Measurements from ENCODE around the gene H3-3A.
"Not testable (repeated sequence)": the region's sequence is repeated elsewhere in the genome, so short reads cannot be mapped to it uniquely, and the experiment has no call there.

Gene H3-3A

GRCh38 chr1:226083302-226084101, 21.0 kb downstream of the H3-3A start:
- H3K27me3 Mint-ChIP-seq (ENCODE audit: low read depth): peaks cover 8% of the 10 kb centered on the region
- peaks cover 8% of the 10 kb centered on the region for H3K4me1 Mint-ChIP-seq (ENCODE audit: low read depth)
- H3K27ac Mint-ChIP-seq: peak overlapping the region; percentile 77
- peak; percentile 91 for DNase-seq (ENCODE audit: low spot score)
- H3K36me3 Mint-ChIP-seq (ENCODE audit: low read depth): no peaks in the 10 kb centered on the region
- H3K9me3 Mint-ChIP-seq: no peaks in the 10 kb centered on the region
- H3K4me3 Mint-ChIP-seq: peak overlapping the region; percentile 88

DNA sequence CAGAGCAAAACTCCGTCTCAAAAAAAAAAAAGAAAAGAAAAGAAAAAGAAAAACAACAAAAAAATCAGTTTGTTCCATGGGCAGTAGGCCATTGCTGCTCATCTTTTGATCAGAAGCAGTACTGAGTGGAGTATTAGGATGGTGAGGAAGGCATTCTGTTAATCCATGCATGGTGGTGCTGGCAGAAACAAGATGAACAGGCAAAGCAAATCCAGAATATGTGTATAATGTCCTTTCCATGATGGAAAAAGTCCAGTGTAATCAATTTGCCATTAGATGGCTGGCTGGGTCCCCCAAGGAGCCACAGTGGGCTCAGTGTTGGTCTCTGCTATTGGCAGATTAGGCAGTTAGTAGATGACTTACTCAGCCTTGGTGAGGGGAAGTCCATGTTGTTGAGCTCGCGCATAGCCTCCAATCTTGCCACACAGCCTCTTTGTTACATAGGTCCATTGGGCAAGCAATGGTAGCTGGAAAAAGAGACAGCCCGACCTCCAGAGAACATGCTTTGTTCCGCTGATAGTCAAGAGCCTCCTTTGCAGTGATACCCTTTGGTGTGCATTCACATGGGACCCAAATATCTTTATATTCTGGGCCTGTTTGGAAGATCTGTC, 23.3 kb downstream of the H3-3A start:
- Mint-ChIP-seq H3K36me3 (ENCODE audit: low read depth) (no peaks in the 10 kb centered on the region), H3K4me1 (ENCODE audit: low read depth) (peaks cover 8% of the 10 kb centered on the region), H3K27ac (no peak overlapping the region), H3K9me3 (no peaks in the 10 kb centered on the region), H3K4me3 (no peak overlapping the region), H3K27me3 (ENCODE audit: low read depth) (peaks cover 10% of the 10 kb centered on the region)
- DNase-seq (ENCODE audit: low spot score): no peak

GRCh38 chr1:226086776-226087175, 24.3 kb downstream of the H3-3A start:
- Mint-ChIP-seq H3K27me3 (ENCODE audit: low read depth) (peaks cover 8% of the 10 kb centered on the region), H3K4me3 (no peak overlapping the region), H3K36me3 (ENCODE audit: low read depth) (no peaks in the 10 kb centered on the region), H3K9me3 (no peaks in the 10 kb centered on the region), H3K4me1 (ENCODE audit: low read depth) (peaks cover 8% of the 10 kb centered on the region), H3K27ac (no peak overlapping the region)
- no peak for DNase-seq (ENCODE audit: low spot score)

DNA sequence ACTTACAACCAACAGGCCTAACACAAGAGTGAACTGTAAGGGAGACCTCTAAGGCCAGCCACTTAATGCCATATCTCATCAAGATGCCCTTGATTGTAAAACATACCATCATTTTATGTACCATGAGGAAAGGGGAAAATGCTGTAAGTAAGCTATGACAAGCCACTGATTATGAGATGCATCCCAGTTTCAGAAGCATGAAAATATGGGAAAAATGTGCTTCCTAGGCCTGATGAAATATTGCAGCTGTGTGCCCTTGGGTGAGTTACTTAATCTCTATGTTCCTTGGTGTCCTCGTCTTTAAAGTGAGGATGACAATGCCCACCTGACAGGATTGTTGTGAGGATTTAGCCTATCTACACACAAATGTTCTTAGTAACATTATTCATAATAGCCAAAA, 28.9 kb downstream of the H3-3A start:
- Mint-ChIP-seq H3K9me3 (no peaks in the 10 kb centered on the region), H3K36me3 (ENCODE audit: low read depth) (no peaks in the 10 kb centered on the region), H3K4me1 (ENCODE audit: low read depth) (no peaks in the 10 kb centered on the region), H3K27ac (no peak overlapping the region), H3K27me3 (ENCODE audit: low read depth) (peaks cover 14% of the 10 kb centered on the region), H3K4me3 (no peak overlapping the region)
- no peak for DNase-seq (ENCODE audit: low spot score)

DNA sequence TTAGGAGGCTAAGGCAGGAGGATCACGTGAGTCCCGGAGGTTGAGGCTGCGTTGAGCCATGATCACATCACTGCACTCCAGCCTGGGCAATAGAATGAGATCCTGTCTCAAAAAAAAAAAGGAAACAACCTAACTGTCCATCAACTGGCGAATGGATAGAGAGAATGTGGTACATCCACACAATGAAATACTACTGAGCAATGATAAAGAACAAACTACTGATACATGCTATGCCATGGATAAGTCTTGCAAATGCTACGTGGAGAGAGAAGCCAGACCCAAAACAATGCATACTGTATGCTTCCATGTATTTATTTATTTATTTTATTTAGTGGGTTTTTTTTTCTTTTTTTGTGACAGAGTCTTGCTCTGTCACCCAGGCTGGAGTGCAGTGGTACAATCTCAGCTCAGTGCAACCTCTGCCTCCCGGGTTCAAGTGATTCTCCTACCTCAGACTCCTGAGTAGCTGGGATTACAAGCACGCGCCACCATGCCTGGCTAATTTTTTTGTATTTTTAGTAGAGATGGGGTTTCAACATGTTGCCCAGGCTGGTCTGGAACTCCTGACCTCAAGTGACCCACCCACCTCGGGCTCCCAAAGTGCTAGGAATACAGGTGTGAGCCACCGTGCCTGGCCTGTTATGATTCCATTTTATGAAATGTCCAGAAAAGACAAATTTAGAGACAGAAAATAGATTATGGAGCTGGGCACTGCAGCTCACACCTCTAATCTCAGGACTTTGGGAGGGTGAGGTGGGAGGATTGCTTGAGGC, 29.7 kb downstream of the H3-3A start:
- peaks cover 17% of the 10 kb centered on the region for H3K27me3 Mint-ChIP-seq (ENCODE audit: low read depth)
- H3K4me1 Mint-ChIP-seq (ENCODE audit: low read depth); H3K4me3 Mint-ChIP-seq; H3K9me3 Mint-ChIP-seq; H3K36me3 Mint-ChIP-seq (ENCODE audit: low read depth); H3K27ac Mint-ChIP-seq; DNase-seq (ENCODE audit: low spot score): not testable (repeated sequence)

DNA sequence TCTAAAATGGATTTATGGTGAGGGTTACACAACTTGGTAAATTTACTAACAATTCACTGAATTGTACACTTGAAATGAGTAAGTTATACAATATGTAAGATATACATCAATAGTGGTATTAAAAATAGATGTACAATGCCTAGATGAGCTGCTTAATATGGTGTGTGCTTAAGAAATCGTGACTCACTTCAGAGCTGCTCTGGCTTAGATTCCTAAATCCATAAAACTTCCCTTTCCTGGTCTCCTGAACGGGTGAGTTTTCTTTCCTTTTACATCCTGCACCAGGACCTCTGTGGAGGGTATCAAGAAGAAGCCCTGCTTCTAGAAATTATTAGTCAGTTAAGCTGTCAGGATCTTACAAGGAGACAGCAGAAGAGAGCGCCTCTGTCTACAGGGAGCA, 30.4 kb downstream of the H3-3A start:
- H3K36me3 Mint-ChIP-seq (ENCODE audit: low read depth): no peaks in the 10 kb centered on the region
- H3K27me3 Mint-ChIP-seq (ENCODE audit: low read depth): peaks cover 19% of the 10 kb centered on the region
- H3K9me3 Mint-ChIP-seq: no peaks in the 10 kb centered on the region
- H3K27ac Mint-ChIP-seq: no peak overlapping the region
- no peak overlapping the region for H3K4me3 Mint-ChIP-seq
- DNase-seq (ENCODE audit: low spot score): no peak
- no peaks in the 10 kb centered on the region for H3K4me1 Mint-ChIP-seq (ENCODE audit: low read depth)

DNA sequence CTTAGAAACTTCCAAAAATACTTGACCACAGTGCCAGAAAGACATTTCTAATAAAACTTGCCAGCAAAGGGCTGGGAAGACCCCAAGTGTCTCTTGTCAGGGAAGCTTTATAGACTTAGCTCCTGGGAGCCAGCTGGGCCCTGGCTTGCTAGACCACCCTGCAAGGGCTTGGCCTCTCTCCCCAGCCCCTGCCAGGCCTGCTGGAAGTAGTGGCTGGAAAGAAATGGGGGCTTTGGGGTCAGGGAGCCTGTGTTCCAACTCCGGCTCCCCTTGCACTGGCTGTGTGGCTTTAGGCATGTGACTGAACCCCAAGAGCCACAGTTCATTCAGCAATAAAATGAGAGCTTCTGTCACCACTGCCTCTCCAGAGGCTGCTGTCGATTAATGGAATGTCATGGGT, 31.1 kb downstream of the H3-3A start:
- H3K36me3 Mint-ChIP-seq (ENCODE audit: low read depth): no peaks in the 10 kb centered on the region
- no peaks in the 10 kb centered on the region for H3K4me1 Mint-ChIP-seq (ENCODE audit: low read depth)
- H3K9me3 Mint-ChIP-seq: no peaks in the 10 kb centered on the region
- H3K27ac Mint-ChIP-seq: no peak overlapping the region
- peaks cover 25% of the 10 kb centered on the region for H3K27me3 Mint-ChIP-seq (ENCODE audit: low read depth)
- H3K4me3 Mint-ChIP-seq: no peak overlapping the region
- no peak for DNase-seq (ENCODE audit: low spot score)

GRCh38 chr1:226094451-226094850, 31.9 kb downstream of the H3-3A start:
- Mint-ChIP-seq H3K4me1 (ENCODE audit: low read depth) (no peaks in the 10 kb centered on the region), H3K27ac (no peak overlapping the region), H3K36me3 (ENCODE audit: low read depth) (no peaks in the 10 kb centered on the region), H3K9me3 (no peaks in the 10 kb centered on the region), H3K4me3 (no peak overlapping the region), H3K27me3 (ENCODE audit: low read depth) (peaks cover 28% of the 10 kb centered on the region)
- no peak for DNase-seq (ENCODE audit: low spot score)

- no peak overlapping the region for H3K27ac Mint-ChIP-seq
- H3K36me3 Mint-ChIP-seq (ENCODE audit: low read depth): no peaks in the 10 kb centered on the region
- H3K4me3 Mint-ChIP-seq: no peak overlapping the region
- no peak for DNase-seq (ENCODE audit: low spot score)
- H3K27me3 Mint-ChIP-seq (ENCODE audit: low read depth): peaks cover 29% of the 10 kb centered on the region
- peaks cover 2% of the 10 kb centered on the region for H3K4me1 Mint-ChIP-seq (ENCODE audit: low read depth)
- H3K9me3 Mint-ChIP-seq: no peaks in the 10 kb centered on the region
Observed at GRCh38 chr1:226095286-226095685, 32.8 kb downstream of the H3-3A start.

- Mint-ChIP-seq H3K27ac (no peak overlapping the region), H3K4me1 (ENCODE audit: low read depth) (peaks cover 11% of the 10 kb centered on the region), H3K9me3 (no peaks in the 10 kb centered on the region), H3K4me3 (no peak overlapping the region), H3K36me3 (ENCODE audit: low read depth) (no peaks in the 10 kb centered on the region), H3K27me3 (ENCODE audit: low read depth) (peaks cover 29% of the 10 kb centered on the region)
- DNase-seq (ENCODE audit: low spot score): no peak
Observed at GRCh38 chr1:226097866-226098625, 35.5 kb downstream of the H3-3A start.

DNA sequence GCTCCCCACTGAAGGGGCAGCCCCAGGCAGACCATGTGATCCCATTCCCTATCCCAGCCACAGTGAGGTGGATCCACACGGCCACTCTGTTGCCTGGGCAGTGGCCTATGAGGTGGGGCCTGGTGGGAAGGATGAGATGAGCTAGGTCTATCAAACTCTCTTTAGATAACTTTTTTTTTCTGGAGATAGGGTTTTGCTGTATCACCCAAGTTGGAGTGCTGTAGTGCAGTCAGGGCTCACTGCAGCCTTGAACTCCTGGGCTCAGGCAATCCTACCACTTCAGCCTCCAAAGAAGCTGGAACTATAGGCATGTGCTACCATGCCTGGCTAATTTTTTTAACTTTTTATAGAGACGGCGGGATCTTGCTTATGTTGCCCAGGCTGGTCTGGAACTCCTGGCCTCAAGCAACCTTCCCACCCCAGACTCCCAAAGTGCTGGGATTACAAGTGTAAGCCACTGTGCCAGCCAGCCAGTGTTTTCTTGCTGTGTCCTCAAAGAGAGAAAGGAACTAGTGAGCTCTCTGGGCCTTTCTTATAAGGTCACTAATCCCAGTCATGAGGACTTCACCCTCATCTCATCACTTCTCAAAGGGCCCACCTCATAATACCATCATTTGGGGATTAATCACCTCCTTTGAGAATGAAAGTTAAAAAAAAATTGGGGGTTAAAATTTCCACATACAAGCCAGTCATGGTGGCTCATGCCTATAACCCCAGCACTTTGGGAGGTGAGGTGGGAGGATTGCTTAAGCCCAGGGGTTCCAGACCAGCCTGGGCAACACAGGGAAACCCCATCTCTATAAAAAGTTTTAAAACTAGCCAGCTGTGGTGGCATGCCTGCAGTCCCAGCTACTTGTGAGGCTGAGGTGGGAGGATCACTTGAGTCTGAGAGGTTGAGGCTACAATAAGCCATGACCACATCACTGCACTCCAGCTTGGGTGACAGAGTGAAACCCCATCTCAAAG, 36.6 kb downstream of the H3-3A start:
- peak overlapping the region; percentile 87 for H3K4me3 Mint-ChIP-seq
- peaks cover 28% of the 10 kb centered on the region for H3K27me3 Mint-ChIP-seq (ENCODE audit: low read depth)
- no peak overlapping the region for H3K27ac Mint-ChIP-seq
- peaks cover 11% of the 10 kb centered on the region for H3K4me1 Mint-ChIP-seq (ENCODE audit: low read depth)
- DNase-seq (ENCODE audit: low spot score): no peak
- H3K36me3 Mint-ChIP-seq (ENCODE audit: low read depth): no peaks in the 10 kb centered on the region
- H3K9me3 Mint-ChIP-seq: no peaks in the 10 kb centered on the region

DNA sequence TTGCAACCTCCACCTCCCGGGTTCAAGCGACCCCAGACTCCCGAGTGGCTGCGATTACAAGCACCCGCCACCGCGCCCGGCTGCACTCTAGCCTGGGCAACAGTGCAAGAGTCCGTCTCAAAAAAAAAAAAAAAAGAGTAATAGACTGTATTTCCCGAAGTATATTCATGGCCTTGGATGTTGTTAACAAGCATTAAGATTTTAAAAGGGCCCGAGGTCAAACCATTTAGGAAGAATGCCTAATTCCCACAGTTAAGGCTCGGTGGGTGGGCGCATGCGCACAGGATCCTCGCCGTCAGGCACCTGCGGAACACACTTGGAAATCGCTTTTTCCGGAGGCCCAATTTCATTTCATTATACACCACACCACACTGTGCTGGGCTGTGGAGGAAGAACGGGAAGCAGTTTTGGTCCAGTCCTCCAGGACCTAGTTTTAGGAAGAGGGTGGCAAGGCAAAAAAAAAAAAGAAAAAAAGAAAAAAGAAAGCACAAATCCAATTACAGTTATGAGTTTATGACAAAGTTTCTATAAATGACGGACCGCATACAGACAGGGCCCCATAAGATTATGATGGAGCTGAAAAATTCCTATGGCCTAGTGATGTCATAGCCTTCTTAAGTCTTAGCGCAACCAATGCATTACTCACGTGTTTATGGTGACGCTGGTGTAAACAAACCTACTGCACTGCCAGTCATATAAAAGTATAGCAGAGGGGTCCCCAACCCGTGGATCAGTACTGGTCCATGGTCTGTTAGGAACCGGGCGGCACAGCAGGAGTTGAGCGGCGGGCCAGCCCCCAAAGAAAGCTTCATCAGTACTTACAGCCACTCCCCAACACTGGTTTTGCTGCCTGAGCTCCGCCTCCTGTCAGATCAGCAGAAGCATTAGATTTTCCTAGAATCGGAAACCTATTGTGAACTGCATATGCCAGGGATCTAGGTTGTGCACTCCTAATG, 38.2 kb downstream of the H3-3A start:
- Mint-ChIP-seq H3K4me1 (ENCODE audit: low read depth) (peaks cover 11% of the 10 kb centered on the region), H3K4me3 (peak overlapping the region; percentile 87), H3K27me3 (ENCODE audit: low read depth) (peaks cover 20% of the 10 kb centered on the region), H3K27ac (peak overlapping the region; percentile 42), H3K36me3 (ENCODE audit: low read depth) (no peaks in the 10 kb centered on the region), H3K9me3 (no peaks in the 10 kb centered on the region)
- DNase-seq (ENCODE audit: low spot score): no peak

All from T-helper 2 cell treated with Interferon-gamma antibody and Interleukin-4, amounts not matched to agents 5 μg/mL and 100 μg/mL, for 36 hours (primary cell).